ENCODE measurements around the gene LGALS1. TPM values are rescaled to one million over a fixed set of nuclear protein-coding genes. Genes with fewer than 3 reads are reported as not detected.

Gene LGALS1
- total RNA-seq: 1,268 and 2,738 TPM in 2 replicates

GRCh38 chr22:37674951-37675929, at the start of gene LGALS1:
TSS of gene LGALS1 (plus strand) at chr22:37675636. CDS start at chr22:37675703, 67 bp downstream.

DNA sequence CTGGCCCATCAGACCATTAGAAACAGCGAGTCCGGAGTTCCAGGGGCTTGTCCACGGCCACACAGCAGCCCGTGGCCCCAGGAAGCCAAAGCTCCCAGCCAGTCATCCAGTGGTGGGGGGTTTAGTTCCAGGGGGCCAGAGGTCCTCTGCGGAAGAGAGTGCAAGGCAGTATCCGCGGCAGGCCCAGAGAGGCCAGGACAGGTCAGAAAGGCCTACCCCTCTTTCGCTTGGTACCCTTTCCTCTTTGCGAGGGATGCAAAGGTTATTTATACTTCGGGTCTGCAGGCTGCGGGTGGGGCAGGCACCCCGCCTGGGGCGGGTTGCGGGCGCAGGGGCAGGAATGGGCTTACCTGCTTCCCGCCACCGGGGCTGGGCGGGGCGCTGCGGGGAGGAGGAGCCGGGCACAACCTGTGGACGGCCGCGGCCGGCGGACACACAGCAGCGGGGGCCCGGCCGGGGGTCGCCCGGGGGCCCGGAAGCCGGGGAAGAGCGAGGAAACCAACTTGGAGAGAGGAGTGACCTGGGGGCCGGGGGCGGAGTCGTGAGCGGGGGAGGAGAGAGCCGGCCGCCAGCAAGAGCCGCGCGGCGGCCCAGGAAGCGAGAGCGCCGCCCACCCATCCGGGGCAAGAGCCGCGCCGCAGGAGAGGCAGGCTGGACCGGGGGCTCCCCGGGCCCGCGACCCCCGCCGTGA, 36.2 kb upstream of the LGALS1 start, which contains the start of gene SH3BP1:
SH3BP1 (plus strand) TSS at position 600 of the 691 bp plus-strand sequence. CDS start 119 bp downstream, outside the sequence.

GRCh38 chr22:37658133-37659065, 17.0 kb upstream of the LGALS1 start, which contains the start of gene PDXP:
TSS of gene PDXP (plus strand) at chr22:37658723. CDS start at chr22:37658783, 60 bp downstream.

GRCh38 chr22:37686002-37686982, 10.9 kb downstream of the LGALS1 start, which contains the start of gene NOL12:
TSS of gene NOL12 (plus strand) at chr22:37686343. CDS start at chr22:37686393, 50 bp downstream.

DNA sequence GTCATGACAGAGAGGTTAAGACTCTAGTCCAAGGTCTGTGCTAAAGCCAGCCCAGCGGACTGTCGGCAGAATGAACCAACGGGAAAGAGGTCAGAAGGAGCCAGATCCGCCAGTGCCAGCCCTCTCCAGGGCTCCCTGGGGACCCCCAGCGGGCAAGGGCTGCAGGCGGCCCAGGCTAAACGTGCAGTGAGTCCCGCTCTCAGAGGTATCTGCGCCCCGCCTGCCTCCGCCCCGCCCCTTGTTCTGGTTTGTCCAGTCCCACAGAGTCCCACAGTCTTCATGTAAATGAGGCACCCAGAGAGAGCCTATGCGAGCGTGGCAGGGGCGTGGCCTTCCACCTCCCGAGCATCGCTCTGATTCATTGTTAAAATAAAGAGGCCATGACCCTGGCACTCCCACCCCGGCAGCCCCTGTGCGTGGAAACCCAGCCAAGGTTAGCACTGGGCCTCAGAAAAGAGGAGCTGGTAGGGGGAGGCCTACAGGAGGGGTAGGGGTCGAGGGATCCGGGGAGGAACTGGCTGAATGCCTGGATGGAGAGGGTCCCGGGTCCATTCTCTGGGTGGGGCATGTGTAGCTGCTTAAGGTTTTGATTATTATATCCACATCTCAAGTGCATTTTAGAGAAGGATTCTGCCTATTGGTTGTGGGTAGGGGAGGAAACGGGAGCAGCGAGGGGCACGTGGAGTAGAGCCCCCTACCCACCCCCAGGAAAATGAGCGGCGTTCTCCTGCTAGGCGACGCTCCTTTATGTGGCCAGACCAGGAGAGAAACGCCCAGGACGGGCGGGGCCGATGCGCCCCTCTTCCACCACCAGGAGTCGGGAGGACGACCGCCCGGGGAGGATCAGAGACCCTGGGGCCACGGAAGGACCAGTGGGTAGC, 21.5 kb downstream of the LGALS1 start, which contains the start of gene TRIOBP:
TRIOBP (plus strand) TSS at position 392 of the 881 bp plus-strand sequence. CDS start 4,318 bp downstream, outside the sequence.

Other genes with a start within 250 kb of the LGALS1 start
- gene ELFN2, start 248.2 kb upstream of the LGALS1 start, total RNA-seq: 0.64 and 1.9 TPM in 2 replicates
- gene MFNG, start 189.3 kb upstream of the LGALS1 start, total RNA-seq: 0.43 and 2.2 TPM in 2 replicates
- gene CARD10, start 156.2 kb upstream of the LGALS1 start, total RNA-seq: 16.4 and 34.2 TPM in 2 replicates
- 11.7 and 36.1 TPM in 2 replicates for gene CDC42EP1, start 115.2 kb upstream of the LGALS1 start, total RNA-seq
- gene LGALS2, start 95.5 kb upstream of the LGALS1 start, total RNA-seq: not detected in 2 replicates
- 31.1 and 41.7 TPM in 2 replicates for gene GGA1, start 66.8 kb upstream of the LGALS1 start, total RNA-seq
- gene SH3BP1, start 36.0 kb upstream of the LGALS1 start, total RNA-seq: 28.1 and 42.4 TPM in 2 replicates
- 9.2 and 10.0 TPM in 2 replicates for gene PDXP, start 16.9 kb upstream of the LGALS1 start, total RNA-seq
- 20.0 and 35.9 TPM in 2 replicates for gene NOL12, start 10.7 kb downstream of the LGALS1 start, total RNA-seq
- 49.0 and 54.7 TPM in 2 replicates for gene TRIOBP, start 21.4 kb downstream of the LGALS1 start, total RNA-seq
- gene GCAT, start 132.3 kb downstream of the LGALS1 start, total RNA-seq: 23.4 and 26.4 TPM in 2 replicates
- gene GALR3, start 147.7 kb downstream of the LGALS1 start, total RNA-seq: not detected in 2 replicates
- gene ANKRD54, start 168.7 kb downstream of the LGALS1 start, total RNA-seq: 15.8 and 20.0 TPM in 2 replicates
- 380 and 527 TPM in 2 replicates for gene EIF3L, start 173.8 kb downstream of the LGALS1 start, total RNA-seq
- 134 and 190 TPM in 2 replicates for gene MICALL1, start 230.7 kb downstream of the LGALS1 start, total RNA-seq

Measured in tracheal epithelial cell (primary cell).